Gastrocnemius medialis (tissue), 4 donors: ENCODE data around the gene MAST2. TPM values are rescaled to one million over a fixed set of nuclear protein-coding genes. Genes with fewer than 3 reads are reported as not detected.

Experiments used
- ATAC-seq, 2 donors: fragments of 150-250 bp; one replicate each; pipeline ENCODE4 v1.9.1; 2016
- DNase-seq, 2 donors: peaks; one replicate each; pipeline ENCODE4 v3.0.0-alpha.2; 2019
- H3K27ac ChIP-seq, 4 donors: fragments of 200-600 bp; sonication (generic); 1 replicate in 1 of 4; 2 replicates in 3 of 4; pipeline ENCODE4 v1.5.1; 2016 to 2018; ENCODE audit warnings: mild to moderate bottlenecking in 2 of 4, moderate library complexity in 1 of 4
- H3K27me3 ChIP-seq, 3 donors: fragments of 200-600 bp; sonication (generic) in 2 of 3; 1 replicate in 1 of 3; 2 replicates in 2 of 3; pipeline versions ENCODE4 v1.5.1 to v1.6.0; 2016 to 2019; ENCODE audit warnings: mild to moderate bottlenecking in 1 of 3, moderate library complexity in 1 of 3
- H3K36me3 ChIP-seq, 2 donors: fragments of 200-600 bp; sonication (generic) in 1 of 2; one replicate each; pipeline ENCODE4 v1.5.1; 2017 to 2018
- H3K4me1 ChIP-seq, 2 donors: fragments of 200-600 bp; sonication (generic) in 1 of 2; one replicate each; pipeline ENCODE4 v1.5.1; 2016 to 2017; ENCODE audit warnings: mild to moderate bottlenecking in 2 of 2
- H3K4me3 ChIP-seq, 4 donors: fragments of 200-600 bp; sonication (generic) in 3 of 4; 1 replicate in 1 of 4; 2 replicates in 3 of 4; pipeline ENCODE4 v1.5.1; 2016 to 2019; ENCODE audit warnings: mild to moderate bottlenecking in 2 of 4
- H3K9me3 ChIP-seq, 3 donors: fragments of 200-600 bp; sonication (generic) in 2 of 3; 1 replicate in 1 of 3; 2 replicates in 2 of 3; pipeline ENCODE4 v1.5.1; 2016 to 2019
- CTCF ChIP-seq, 5 experiments: fragments of 450-650 bp in 3 of 5; fragments of 200-600 bp in 2 of 5; sonication (generic) in 2 of 5; IDR thresholded peaks in 4 of 5; conservative IDR thresholded peaks in 1 of 5; 1 replicate in 4 of 5; 2 replicates in 1 of 5; pipeline ENCODE4 v1.5.1; 2016 to 2019; ENCODE audit warnings: antibody characterized with exemption in 5 of 5, mild to moderate bottlenecking in 3 of 5, moderate library complexity in 3 of 5
- POLR2A ChIP-seq, 2 donors: fragments of 450-650 bp; IDR thresholded peaks; one replicate each; pipeline ENCODE4 v1.6.1; 2017; ENCODE audit warnings: antibody characterized with exemption in 2 of 2, mild to moderate bottlenecking in 2 of 2, moderate library complexity in 2 of 2
- in situ Hi-C, 4 donors: fragments of 200-750 bp; cut with MboI; loops; one replicate each; pipeline versions ENCODE4 v1.15.0 to v1.8.0; 2017; ENCODE audit warnings: low sequenced_read_pairs in 4 of 4
- intact Hi-C: fragments of 100-400 bp; cut with DNase I; formaldehyde crosslinking; loops from one replicate; pipeline ENCODE4 v1.15.1; 2023; ENCODE audit warnings: low total_unique reads
- total RNA-seq, 4 donors: library from RNA; depleted of rRNA; stranded (reverse); fragments of >200 nt; gene quantifications; one replicate each; pipeline versions ENCODE4 v1.1.0 to v1.2.3, GENCODE V29; 2016

MAST2 gene
- total RNA-seq, 4 donors from 2014 or later, result 110 to 195 (median 162) TPM

- H3K27me3 ChIP-seq, result no peaks in the 10 kb centered on the region
- ATAC-seq (no peak), DNase-seq (no peak)
- peaks cover 5 to 23% of the 10 kb centered on the region in 2 donors for H3K4me1 ChIP-seq
- no peak overlapping the region for H3K4me3 ChIP-seq
- H3K27ac ChIP-seq, result peak overlapping the region in 3 of 4 donors; percentile 19 to 44 (median 37)
- no peaks in the 10 kb centered on the region for H3K36me3 ChIP-seq
- TF ChIP-seq POLR2A (IDR thresholded peaks at IDR 0.05) (no peak), CTCF (IDR thresholded peaks at IDR 0.05 in 4 of 5, conservative IDR thresholded peaks at IDR 0.05 in 1 of 5) (no peak)
- in situ Hi-C loops, result no loop called here
- H3K9me3 ChIP-seq, result no peaks in the 10 kb centered on the region
- intact Hi-C loops, result no loop called here
These were observed 36.4 kb upstream of the MAST2 start for GRCh38 chr1:45767035-45767434.

- intact Hi-C loops (loop anchor here (2.0 kb wide), 1 partner anchor 23 kb away; no protein-coding TSS in a partner anchor), in situ Hi-C loops (no loop called here)
- H3K27ac ChIP-seq, result peak overlapping the region; percentile 74 to 81 (median 76)
- H3K9me3 ChIP-seq, result no peaks in the 10 kb centered on the region
- no peaks in the 10 kb centered on the region for H3K36me3 ChIP-seq
- peak; percentile 91 to 96 for ATAC-seq
- DNase-seq, result peak; percentile 85 to 86
- peaks cover 5 to 23% of the 10 kb centered on the region in 2 donors for H3K4me1 ChIP-seq
- no peaks in the 10 kb centered on the region for H3K27me3 ChIP-seq
- no peak for TF ChIP-seq CTCF (IDR thresholded peaks at IDR 0.05 in 4 of 5, conservative IDR thresholded peaks at IDR 0.05 in 1 of 5)
- no peak for TF ChIP-seq POLR2A (IDR thresholded peaks at IDR 0.05)
- H3K4me3 ChIP-seq, result no peak overlapping the region
These were observed 34.0 kb upstream of the MAST2 start for GRCh38 chr1:45769261-45769932.

- H3K4me3 ChIP-seq, result no peak overlapping the region
- DNase-seq (no peak), ATAC-seq (no peak)
- H3K4me1 ChIP-seq, result peaks cover 5 to 23% of the 10 kb centered on the region in 2 donors
- intact Hi-C loops (no loop called here), in situ Hi-C loops (no loop called here)
- H3K9me3 ChIP-seq, result no peaks in the 10 kb centered on the region
- no peaks in the 10 kb centered on the region for H3K36me3 ChIP-seq
- no peaks in the 10 kb centered on the region for H3K27me3 ChIP-seq
- H3K27ac ChIP-seq, result no peak overlapping the region
- TF ChIP-seq POLR2A (IDR thresholded peaks at IDR 0.05) (no peak), CTCF (IDR thresholded peaks at IDR 0.05 in 4 of 5, conservative IDR thresholded peaks at IDR 0.05 in 1 of 5) (no peak)
These were observed 30.4 kb upstream of the MAST2 start for GRCh38 chr1:45772971-45773370.

GRCh38 chr1:45775794-45776193 lies 27.6 kb upstream of the MAST2 start:
- Histone ChIP-seq H3K4me1 (peaks cover 0 to 2% of the 10 kb centered on the region in 2 donors), H3K4me3 (no peak overlapping the region), H3K9me3 (no peaks in the 10 kb centered on the region), H3K36me3 (no peaks in the 10 kb centered on the region), H3K27ac (no peak overlapping the region), H3K27me3 (no peaks in the 10 kb centered on the region)
- DNase-seq (no peak), ATAC-seq (no peak)
- intact Hi-C loops (no loop called here), in situ Hi-C loops (no loop called here)
- no peak for TF ChIP-seq POLR2A (IDR thresholded peaks at IDR 0.05)
- TF ChIP-seq CTCF (IDR thresholded peaks at IDR 0.05 in 4 of 5, conservative IDR thresholded peaks at IDR 0.05 in 1 of 5), result no peak
